Left kidney (tissue), 2 donors: ENCODE measurements around the gene ESRRB. TPM values are rescaled to one million over a fixed set of nuclear protein-coding genes. Genes with fewer than 3 reads are reported as not detected.

ENCODE experiments used
- DNase-seq: peaks from one replicate; pipeline ENCODE4 v3.0.0-alpha.2; 2013
- polyA plus RNA-seq: library from polyadenylated mRNA; unstranded; fragments of 120-200 nt; gene quantifications from one replicate; pipeline ENCODE4 v1.2.1, GENCODE V29; 2013; ENCODE audit not compliant: insufficient read length

The ESRRB gene
- polyA plus RNA-seq, 1 donor, result 6.9 TPM

DNA sequence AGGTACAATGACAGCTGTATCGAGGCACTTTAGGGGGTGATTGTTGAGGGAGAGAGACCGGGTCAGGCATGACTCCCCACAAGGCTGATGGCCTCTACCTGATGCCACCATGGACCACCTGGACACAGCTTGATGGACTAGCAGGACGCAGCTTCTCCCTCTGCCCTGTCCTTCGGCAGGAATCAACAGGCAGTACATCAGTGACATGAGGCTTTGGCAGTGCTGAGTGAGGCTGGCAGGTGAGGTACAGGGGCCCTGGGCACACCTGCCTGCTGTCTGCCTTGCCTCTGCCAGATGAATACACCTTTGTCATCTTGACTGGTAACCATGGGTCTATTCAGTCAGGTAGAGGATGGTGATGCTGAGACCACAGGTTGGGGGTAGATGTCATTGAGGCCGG, 25.3 kb upstream of the ESRRB start:
- no peak for DNase-seq

DNA sequence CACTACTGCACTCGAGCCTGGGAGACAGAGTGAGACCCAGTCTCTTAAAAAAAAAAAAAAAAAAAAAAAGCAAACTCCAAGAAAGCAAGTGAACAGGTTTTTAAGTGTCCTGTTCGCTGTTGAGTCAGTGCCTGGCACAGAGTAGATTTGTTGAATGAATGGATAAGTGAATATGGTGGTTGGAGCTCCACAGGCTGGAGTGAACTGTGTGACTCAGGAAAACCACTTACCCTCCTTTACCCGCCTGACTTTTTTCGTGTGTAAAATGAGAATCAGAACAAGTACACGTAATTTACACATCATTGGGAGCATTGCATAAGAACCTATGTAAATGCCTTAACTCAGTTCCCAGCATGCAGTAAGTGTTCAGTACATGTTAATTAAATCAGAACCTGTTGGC, 24.0 kb upstream of the ESRRB start:
- DNase-seq, result no peak

DNA sequence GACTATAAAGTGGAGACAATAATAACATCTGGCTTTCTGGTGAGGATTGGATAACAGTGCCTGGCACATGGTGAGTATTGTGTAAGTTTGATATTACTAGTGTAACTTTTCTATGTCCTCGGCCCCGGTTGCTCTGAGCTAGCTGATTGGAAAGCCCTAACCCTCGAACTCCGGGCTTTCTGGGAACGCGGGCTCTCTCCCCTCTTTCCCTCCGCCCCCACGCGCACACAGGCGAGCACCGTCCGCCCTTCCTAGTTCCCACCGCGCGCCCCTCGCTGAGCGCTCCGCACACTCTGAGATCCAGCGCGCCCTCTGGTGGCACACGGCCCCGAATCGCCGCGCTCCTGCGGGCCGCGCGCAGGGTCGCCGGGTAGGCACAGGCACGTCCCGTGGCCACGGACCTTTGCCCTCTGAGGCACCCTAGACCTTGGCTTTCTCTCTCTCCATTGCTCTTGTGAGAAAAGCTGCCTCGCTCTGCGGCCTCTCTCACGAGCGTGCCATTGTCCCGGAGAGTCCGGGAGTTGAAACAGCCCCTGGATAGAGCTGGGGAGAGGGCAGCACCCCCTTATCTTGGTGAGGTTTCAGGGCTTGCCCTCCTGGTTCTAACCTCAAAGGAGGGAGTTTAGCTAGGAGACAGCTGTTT, 23.2 kb upstream of the ESRRB start:
- peak; percentile 66 for DNase-seq

DNA sequence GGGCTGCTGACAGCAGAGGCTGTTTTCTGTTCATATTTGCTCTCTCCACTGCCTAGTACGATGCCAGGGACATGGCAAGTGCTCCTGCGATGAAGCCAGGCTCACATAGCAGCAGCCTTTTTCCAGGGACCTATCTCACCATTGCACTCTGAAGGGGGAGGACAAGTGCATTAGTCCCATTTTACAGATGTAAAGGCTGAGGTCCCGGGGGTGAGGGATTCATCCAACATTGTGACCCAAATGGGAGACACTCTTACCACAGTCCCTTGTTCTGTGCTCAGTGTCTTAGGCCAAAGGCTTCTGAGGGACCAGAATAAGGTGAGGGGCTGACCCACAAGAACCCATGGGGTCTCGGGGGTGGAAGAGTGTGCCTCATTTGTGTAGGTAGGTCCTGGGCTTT, 21.6 kb upstream of the ESRRB start:
- no peak for DNase-seq

DNA sequence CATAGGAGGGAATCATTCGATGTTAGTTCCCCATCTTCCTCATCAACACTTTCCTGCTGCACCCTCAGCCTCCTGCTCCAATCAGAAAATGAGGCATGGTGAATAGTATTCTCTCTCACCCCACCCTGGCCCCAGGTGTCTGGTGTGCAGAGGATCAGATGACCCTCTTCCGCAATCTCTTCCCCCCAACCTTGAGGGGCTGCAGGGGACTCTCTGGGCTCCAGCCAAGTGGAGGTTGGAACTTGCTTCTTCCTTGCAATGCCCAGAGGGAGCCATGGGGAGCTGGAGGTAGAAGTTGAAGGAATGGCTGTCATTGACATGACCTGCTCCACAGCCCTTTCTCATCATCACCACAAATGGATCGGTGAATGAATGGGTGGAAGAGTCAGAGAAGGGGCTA, 20.2 kb upstream of the ESRRB start:
- no peak for DNase-seq

DNA sequence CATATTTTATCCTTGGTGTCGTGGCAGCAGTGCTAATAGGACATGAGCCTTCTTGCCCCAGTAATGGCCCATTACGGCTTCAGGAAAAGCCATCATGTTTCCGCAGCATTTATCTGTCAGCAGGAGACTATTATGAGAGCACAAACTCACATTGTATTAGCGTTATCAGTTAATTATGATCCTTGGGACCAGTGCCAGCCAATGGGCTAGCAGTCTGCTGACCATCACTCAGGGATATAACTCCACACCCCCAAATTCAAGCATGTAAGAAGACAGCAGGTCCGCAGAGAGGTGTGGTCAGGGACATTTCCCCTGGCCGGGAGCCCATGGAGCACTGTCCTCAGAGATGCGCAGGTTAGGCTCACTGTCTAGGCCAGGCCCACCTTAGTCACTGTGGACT, 4.9 kb upstream of the ESRRB start:
- no peak for DNase-seq

DNA sequence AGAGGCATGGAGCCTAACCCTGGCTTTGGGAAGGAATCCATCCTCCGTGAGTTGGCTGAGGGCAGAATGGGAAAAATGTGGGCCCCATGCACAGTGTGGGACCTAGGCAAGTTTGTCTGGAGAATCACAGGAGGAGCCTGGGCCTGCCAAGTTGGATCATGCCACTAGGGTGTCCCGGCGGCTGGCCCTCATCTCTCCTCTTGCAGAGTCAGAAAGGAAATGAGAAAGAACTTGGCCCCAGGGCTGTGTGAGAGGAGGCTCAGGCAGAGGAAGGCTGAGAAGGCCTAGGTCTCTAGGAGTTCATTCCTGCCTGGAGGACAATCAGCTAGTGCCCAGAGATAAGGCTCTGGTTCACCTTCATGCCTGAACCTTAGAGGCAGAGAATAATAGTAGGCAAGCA, 2.5 kb upstream of the ESRRB start:
- no peak for DNase-seq

DNA sequence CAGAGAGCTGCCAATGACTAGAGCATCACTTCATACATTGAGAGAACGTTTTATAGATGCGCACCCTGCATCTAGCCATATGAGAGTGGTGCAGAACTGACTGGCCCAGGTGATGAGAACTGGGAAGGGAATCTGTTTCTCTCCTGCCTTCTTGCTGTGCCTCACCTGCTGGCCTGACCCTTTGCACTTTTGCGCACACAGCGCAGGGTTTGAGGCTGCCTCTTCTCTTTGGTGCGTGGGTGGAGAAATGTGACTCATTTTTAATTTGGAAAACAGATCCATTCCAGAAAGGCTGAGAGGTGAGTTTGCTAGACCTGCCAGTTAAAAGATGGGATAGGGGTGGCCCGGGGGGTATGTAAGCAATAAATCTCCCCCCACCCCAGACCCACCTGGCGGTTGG, 453 bp upstream of the ESRRB start:
- no peak for DNase-seq

DNA sequence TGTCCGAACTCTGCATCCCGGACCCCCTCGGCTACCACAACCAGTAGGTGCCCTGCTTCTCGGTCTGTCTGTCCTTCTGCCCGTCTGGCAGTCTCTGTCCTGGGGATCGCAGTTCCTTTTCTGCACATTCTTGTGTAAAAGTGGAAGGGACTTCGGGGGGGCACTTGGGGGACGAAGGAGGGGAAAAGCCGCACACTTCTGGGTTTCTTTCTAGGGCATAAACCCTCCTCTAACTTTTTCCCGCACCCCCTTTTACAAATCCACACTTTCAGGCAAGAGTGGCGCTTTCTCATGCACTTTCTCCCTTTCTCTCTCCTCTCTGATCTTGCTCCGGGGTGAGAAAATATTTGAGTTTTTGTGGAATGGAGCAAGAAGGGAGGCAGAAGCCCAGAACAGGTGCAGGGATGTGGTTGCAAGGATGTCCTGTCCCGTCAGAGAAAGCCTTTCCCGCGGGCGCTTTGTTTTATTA, 506 bp downstream of the ESRRB start:
- DNase-seq, result no peak

DNA sequence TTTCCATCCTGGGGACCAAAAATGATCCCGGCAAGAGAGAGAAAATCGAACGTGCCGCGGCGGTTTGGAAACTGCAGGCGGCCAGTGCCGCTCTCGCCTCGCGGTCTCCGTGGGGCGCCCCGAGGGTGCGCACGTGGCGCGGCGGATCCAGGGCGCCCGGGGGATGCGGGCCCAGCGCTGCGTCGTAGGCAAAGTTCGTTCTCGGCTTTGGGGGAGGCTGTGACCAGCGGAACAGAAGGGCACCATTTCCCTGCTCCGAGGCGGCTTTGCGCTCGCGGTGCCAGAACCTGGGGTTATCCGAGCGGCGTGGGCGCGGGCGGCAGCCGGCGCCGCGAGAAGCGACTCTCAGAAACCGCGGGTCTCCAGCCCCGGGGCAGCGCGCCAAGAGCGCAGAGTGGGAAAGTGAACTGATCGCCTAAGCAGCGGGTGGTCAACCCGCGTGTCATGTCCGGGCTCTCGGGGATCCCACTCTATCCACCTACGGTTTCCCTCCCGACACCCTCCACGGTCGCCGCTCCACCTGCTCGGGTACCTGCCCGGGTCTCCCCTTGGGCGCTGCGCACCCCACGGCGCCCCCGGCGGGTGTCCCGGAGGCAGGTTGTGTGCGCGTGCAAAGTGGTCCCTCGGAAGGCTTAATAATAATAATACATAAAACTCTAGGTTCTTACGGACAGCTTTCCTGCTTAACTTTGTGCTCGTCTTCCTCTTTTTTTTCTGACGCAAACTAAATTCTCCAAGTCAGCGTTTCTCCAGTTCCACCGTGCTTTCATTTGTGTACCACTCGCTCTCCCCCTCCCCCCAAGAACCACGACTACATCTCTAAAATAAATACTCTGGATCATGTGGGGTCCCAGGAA, 1.2 kb downstream of the ESRRB start:
- DNase-seq, result no peak

DNA sequence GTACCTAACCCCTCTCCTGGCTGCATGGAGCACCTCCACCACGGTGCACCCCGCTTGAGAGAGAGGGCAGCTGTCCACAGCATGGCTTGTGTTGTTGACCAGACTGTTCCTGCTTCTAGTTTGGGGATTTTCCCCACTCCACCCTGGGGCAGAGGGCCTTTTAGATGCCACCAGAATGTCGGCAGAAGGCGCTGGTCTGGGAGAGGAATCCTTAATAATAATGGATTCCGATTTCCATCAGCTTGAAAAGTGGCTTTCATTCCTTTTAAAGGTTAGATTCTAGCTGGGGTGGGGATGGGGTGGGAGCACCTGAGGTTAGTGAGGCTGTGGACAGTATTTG, 1.8 kb downstream of the ESRRB start:
- no peak for DNase-seq

DNA sequence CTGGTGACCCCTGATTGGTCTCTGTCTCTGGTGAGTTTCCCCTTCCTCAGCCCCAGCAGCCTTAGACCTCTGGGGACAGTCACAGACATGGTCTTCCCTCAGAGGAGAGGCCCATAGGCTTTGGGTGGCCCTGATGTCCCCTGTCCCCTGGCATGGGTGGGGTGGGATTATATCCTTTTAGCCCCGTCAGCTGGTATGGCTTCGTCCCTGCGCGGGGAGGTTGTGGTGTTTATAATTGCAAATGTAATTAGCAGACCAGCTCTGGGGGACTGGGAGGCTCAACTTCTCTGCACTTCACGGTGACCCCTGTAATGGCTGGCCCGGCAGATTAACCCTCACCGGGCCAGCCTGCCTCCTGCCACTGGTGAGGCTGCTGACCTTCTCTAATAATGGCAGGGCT, 5.1 kb downstream of the ESRRB start:
- DNase-seq, result no peak

DNA sequence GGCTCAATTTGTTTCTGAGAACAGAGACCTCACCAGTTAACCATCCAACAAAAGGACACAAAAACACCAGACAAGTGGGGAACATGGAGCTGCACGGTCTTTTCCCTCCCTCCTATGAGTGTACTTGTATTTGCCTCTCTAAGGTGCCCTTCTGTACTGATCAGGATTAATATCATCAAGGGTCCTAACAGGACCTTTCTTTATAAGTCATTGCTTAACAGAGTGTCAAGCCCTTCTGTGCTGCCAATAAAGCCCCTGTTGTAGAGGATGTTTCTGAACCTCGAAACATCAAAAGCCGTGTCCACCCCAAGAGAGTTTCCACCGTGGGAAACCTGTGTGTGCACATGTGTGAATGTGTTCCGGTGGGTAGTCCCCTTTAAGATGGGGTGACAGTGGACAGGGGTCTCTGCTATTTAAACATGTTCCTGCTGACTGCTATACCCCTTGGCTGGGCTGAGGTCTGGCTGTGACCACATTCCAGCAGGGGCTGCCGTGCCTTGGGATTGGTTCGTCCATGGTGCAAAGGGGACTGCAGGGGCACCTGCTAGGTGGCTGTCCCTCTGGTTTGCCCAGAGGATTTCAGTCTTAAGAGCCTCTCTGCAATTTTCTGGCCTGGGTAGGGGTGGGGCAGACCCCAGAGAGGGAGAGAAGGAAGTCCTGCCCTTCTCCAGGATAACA, 6.0 kb downstream of the ESRRB start:
- DNase-seq, result no peak

DNA sequence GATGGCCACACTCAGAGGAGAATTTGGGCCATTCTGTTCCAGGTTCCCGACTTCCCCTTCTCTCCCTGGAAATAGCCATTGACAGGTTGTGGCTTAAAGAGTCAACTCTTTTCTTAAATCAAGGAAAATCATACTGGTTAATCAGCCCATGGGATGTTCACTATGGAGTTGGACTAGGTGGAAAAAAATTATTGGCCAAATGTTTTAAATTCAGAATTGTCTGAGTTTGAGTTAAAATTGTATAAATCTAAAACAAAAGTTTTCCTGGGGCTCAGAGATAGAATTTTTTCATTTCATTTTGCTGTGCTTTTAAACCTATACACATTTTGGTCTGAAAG, 6.5 kb downstream of the ESRRB start:
- DNase-seq, result no peak

DNA sequence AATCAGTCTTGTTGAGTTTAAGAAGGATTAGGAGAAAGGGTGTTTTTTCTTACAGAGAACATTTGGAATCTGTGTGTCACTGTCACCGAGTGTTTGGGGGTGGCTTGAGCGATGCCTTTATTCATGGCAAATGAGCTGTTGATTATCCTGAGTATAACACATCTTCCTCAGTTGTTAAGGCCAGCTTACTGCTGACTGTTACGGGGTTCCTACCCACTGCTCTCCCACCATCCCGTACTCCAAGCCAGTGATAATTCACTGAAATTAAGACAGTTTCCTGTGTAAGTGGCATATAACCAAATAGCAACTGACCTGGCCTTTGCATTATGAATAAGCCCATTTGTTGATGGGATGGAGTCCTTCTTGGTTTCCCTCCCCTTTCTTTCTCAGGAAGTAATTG, 9.5 kb downstream of the ESRRB start:
- DNase-seq, result no peak

DNA sequence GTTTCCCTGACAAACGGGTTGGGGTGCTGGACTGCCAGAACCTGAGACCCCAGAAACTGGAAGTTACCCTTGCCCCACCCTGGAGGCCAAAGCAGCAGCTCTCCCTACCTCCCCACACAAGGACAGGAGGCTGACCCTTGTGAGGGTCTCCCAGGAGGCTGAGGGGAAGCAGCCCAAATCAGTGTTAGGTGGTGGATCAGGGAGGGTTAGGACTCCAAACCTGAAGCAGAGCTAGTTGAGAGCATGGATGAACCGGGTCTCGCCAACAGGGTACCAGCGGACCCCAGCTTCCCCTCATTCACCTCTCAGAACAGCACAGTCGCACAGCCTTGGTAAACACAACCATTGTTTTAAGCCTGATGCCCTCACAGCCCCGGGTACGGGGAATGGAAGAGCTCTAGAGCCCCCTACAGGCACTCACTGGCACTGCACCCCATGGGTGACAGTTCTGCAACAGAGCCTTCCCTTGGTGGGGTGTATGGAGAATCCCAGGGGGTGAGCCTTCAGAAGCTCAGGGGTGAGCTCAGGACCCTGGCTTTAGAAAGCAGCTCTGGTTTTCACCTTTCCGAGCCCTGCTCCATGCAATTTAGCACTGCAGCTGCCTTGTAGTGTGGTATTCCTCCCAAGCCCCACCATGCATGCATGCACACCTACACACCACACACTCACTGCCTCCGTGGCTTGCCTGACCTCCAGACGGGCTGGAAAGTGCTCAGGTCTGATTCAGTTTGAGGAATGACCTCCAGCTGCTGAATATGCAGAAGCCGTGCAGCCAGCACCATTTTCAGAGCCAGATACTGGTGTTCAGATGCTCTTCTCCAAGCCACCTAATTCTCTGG, 11.2 kb downstream of the ESRRB start:
- peak; percentile 72 for DNase-seq

DNA sequence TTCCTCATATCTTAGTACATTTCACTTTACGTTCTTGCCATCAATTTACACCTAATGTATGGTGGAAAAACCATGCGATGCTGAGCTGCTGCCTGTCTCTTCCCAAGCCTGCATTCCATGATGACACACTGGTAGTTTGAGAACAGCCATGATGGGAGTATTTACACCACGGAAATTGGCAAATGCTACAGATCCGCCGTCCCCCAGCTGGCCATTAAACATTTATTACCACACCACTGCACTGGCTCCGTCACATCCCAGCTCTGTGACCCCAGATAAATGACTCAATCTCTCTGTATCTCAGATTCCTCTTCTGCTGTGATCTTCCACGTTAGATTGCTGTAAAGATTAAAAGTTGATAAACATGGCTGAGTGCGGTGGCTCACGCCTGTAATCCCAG, 13.9 kb downstream of the ESRRB start:
- DNase-seq, result no peak

DNA sequence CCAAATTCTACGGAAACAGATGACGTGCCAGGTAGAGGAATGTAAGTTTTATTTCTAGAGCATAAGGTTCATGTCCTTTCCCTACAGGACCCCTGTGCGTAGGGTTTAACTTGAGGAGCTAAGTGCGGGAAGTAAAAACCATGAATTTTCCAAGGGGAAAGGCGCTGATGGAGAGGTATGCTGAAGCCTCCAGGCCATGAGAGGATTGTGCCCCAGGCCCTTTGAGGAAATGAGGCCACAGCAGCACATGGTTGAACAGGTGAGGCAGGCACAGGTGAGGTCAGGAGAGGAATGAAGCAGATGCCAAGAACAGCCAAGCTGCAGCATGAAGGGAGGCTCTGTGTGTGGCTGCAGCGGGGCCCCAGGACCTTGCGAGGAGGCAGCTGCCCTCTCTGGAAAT, 14.7 kb downstream of the ESRRB start:
- DNase-seq, result no peak

DNA sequence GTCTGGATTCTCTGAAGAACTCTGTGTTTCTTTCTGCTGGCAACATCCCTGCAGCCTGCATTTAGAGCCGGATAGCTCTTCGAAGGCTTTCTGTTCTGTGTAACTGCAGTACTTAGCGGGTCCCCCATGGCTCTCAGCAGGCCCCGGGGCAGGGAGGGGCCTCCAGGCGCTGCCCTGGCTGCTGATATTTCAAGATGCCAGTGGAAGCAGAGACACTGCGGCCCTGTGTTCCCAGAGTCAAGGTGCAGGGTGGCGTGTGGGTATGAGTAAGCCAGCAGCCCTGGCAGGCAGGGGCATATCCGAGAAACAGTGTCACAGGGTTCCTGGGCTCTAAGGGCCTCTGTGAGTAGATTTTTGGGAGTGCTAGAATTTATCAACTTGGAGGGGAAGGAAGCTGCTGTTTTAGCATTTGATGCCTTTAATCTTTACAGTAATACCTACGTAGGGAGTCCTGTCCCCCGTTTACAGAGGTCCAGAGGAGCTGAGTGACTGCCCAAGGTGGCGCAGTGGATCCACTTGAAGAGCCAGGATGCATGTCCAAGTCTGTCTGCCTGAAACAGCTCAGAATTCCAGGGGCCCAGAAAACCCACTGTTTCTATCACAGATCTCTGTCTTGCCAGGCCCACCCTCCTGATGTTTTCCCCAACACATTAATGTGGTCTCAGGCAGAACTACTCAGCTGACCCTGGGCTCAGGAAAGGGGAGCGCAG, 16.2 kb downstream of the ESRRB start:
- DNase-seq, result no peak

DNA sequence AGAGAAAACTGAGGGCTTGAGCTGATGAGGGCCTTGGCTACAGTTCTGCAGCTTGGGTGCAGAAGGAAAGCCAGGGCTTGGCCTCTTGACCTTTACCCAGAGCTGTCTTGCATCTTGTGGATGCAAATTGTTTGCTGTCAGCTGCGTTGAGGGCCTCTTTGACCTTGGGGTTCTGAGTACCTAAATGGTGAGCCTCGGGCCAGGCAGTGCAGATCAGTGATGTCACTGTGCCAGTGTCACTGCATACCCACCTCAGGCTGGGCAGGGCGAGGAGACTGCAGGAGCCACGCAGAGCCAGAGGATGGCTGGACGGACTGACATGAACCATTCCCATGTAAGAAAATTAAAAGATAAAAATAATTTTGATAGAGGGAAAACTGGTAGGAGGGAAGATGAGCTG, 18.6 kb downstream of the ESRRB start:
- DNase-seq, result no peak

DNA sequence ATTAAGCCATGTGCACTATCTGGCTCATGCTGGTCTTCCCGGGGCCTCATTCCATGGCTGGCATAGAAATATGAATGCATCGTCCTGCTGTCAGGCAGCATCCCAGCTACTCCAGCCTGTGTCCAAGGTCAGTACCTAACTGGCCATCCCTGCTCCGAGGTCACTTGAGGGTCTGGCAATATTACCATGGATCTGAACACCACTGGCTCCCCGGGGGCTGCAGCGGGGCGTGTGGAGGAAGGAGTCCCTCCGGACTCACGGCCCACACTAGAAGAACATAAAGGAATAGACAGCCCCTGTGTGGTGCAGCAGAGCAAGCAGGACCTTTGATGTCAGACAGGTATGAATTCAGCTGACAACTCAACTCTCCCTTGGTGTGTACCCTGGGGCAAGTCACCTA, 19.2 kb downstream of the ESRRB start:
- DNase-seq, result no peak

DNA sequence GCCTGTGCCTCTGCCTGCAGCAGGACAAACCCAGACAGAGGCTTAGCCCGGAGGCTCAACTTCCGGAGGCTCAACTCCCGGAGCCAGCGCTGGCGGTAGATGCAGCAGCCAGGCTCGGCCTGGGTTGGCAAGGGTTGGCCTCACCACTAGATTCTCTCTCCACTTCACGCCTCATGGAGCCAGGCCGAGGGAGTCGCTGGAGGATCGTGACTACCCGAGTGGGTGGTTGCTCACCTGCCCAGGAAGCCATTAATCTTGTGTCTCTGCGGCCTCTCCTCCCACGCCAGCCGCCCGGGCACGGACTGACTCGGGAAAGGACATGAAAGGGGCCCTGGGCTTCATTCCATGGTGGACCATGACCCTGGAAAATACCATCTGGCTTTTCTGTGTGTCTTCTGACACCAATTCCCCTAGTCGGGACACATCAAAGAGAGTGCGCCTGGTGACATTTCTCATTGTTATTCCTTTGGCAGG, 20.8 kb downstream of the ESRRB start:
- DNase-seq, result peak; percentile 84
